Right renal pelvis (tissue), 4 donors: ENCODE data around the gene RNF121. TPM values are rescaled to one million over a fixed set of nuclear protein-coding genes. Genes with fewer than 3 reads are reported as not detected.

Experiments
- DNase-seq, 4 donors: peaks; one replicate each; pipeline ENCODE4 v3.0.0-alpha.2; 2013; ENCODE audit warnings: low read depth in 4 of 4, low spot score in 3 of 4, missing footprints in 1 of 4
- polyA plus RNA-seq, 4 donors: library from polyadenylated mRNA; unstranded; fragments of 120-200 nt; gene quantifications; one replicate each; pipeline ENCODE4 v1.2.1, GENCODE V29; 2013; ENCODE audit not compliant: insufficient read length in 4 of 4

The RNF121 gene
- polyA plus RNA-seq, 4 donors, result 38.7 to 42.7 (median 39.6) TPM

GRCh38 chr11:72003776-72004171, 74.9 kb downstream of the RNF121 start:
- no peak for DNase-seq

GRCh38 chr11:72004515-72005346, 75.9 kb downstream of the RNF121 start:
- DNase-seq, result no peak

DNA sequence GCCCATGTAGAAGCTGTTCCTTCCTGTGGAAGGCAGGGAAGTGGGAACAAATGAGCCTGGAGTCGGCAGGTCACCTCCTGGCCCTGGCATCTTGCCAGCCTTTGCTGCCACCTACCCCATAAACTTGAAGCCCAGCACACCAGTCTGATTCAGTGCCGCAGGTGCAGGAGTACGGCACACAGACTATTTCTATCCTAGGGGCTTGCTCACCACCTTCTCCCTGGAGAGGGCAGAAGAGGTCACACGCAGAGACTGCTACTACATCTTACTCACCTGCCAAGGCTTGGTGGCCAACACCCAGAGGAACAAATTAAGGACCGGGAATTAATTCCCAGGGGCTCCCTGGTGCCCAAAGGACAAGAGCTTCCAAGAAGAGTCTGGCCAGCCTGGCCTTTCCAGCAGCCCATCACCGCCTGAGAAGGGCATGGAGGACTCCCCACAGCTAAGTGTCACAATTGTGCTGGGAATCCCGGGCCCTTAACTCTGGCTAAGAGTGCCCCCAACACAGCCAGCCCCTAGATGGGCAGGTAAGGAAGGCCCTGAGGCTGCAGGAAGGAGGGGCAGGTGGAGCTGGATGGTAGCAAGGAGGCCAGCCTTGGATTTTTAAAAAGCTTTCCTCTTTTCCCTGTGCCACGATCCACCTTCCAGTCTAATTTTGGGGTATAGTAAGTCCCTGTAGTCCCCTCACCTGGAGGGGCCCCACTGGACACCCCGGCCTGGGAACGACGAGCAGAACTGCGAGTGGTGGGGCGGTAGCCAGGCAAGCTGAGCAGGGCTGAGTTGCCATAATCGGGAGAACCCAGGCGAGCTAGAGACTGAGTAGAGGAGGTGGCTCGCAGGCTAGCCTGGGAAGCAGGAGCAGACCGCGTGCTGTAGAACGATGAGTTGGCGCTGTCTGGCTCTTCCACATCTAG, 76.8 kb downstream of the RNF121 start:
- DNase-seq, result no peak

GRCh38 chr11:72006309-72007088, 77.7 kb downstream of the RNF121 start:
- DNase-seq, result no peak

GRCh38 chr11:72007089-72007476, 78.2 kb downstream of the RNF121 start:
- no peak for DNase-seq

DNA sequence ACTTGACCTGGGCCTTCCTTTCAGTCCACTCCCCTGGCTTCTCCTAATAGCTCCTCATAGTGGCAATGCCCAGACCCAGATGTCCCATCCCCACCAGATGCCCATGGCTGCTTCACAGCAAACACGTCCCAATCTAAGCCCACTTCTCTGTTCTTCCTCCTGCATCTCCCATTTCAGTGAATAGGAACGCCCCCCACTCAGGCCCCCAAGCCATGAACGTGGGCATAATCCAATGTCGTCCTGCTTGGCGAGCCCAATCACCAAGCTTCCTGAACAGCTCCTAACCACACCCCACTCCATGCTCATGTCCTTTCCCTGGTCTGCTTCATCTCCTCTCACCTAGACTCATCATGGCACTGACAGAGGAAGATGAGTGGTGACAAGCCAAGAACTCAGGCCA, 78.7 kb downstream of the RNF121 start:
- no peak for DNase-seq

DNA sequence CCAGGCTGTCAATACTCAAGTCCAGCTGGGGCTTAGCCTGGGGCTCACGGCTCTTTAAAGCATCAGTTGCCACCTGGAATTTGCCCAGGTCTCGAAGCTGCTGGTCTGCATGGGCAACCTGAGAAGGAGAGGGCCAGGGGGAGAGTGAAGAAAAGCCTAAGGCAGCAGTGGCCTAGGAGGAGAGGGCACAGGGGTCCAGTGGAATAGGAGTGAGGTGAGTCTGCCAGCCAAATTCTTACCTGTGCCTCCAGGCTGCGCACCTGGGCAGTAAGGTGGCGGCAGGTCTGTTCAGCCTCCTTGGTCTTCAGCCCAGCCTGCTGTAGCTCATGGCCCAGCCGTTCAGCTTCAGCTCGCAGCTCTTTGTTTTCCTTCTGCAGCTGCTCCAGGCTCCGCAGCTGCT, 79.9 kb downstream of the RNF121 start:
- no peak for DNase-seq

DNA sequence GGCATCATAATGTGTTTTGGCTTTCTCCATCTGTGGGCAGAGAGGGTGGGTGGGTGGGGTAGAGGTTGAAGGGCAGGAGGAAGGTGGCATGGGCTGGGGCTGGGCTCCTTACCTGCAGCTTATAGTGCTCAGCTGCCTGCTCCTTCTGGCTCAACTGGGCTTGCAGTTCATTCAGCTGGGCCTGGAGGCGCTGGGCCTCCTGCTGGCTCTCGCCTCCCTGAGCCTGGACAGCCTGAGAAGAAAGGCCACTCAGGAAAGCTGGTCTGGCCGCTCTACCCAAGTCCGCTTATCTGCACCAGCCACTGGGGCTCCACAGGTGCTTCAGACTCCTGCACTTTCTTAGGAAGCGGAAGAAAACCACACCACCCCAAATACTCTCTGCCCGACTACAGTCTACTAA, 80.3 kb downstream of the RNF121 start:
- no peak for DNase-seq

DNA sequence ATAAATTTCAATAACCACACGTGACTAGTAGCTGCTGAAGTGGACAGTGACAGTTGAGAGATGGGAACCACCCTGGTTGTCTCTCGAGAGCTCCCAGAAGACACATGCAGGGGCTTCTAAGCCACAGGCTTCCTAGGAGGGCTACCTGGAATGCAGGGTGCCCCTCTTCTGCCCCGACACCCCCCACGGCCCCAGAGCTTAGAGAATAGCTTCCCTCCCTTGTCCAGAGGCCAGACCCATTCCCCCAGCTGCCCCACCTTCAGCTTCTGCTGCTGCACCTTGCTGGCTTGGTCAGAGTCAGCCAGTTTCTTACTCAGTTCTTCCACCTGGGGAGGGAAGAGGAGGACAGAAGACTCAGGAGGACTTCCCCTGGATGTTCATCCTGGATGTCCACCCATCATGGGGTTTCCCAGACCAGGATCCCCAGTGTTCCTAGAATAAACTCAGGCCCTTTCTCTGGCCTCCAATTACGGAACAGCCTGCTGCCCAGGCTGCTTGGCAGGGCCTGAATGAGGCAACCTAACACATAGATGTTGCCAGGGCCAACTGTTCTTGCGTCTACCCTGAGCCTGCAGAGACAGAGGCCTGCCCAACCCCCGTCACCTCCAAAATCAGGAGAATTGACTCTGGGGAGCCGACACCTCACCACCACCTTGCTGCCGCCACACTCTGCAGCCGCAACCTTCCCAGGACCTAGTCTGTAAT, 81.8 kb downstream of the RNF121 start:
- no peak for DNase-seq

DNA sequence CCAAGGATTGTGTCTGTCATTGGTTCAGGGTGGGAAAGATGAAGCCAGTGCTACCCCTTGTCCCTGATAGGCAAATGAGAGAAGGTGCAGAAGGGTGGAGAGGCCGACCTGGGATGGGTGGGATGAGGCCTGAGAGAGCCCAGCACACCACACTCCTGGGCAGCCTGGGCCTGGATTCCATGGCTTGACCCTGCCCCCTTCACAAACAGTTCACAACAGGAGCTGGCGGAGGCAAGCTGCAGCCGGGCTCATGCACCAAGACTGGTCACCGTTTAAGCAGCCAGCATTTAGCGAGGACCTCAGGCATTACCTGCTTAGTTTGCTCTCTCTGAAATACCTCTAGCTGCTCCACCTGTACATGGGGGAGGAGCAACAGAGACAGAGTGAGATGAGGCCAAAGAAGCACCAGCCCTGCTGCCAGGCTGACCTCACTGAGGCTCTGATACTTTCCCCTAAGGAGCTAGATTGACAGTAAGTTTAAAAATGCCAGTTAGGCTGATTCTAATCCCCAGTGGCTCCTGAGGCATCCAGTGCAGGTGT, 83.3 kb downstream of the RNF121 start:
- DNase-seq, result no peak

- DNase-seq, result no peak
These were observed 84.3 kb downstream of the RNF121 start for GRCh38 chr11:72012897-72013721.

DNA sequence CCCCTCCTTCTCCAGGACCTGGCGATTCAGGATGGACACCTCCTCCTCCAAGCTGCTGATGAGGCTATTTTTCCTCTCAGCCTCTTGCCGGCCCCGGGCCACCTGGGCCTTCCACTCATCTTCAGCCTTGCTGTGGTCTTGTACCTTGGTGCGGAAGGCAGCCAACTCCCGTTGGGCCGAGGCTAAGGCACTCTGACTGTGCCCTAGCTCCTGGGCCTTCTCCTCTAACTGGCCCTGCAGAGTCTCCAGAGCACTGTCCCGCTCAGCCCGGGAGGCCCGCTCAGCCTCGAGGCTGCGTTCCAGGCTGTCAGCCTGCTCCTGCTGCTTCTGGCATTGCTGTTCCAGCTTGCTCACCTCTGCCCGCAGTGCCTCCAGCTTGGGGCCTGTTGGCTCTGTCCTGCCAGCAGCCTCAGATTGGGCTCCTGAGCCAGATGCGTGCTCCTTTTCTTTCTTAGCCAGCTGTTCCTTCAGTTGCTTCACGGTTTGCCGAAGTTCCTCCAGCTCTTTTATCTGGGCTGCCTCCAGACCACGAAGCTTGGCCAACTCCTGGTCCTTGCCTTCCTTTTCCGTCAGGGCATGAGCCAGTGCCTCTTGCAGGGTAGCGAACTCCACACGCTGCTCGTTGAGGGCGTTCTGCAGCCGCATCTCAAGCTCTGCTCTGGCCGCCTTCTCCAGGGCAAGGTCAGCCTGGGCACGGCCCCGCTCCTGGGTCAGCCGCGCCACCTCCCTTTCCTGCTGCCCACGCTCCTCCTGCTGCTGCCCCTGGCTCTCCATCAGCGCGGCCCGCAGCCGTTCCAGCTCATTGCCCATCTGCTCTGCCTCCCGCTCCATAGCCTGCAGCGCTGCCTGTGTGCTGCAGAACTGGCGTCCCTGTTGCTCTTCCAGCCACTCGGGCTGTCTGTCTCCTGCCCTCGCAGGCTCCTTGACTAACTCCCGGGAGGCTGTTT, 85.2 kb downstream of the RNF121 start:
- DNase-seq, result no peak

DNA sequence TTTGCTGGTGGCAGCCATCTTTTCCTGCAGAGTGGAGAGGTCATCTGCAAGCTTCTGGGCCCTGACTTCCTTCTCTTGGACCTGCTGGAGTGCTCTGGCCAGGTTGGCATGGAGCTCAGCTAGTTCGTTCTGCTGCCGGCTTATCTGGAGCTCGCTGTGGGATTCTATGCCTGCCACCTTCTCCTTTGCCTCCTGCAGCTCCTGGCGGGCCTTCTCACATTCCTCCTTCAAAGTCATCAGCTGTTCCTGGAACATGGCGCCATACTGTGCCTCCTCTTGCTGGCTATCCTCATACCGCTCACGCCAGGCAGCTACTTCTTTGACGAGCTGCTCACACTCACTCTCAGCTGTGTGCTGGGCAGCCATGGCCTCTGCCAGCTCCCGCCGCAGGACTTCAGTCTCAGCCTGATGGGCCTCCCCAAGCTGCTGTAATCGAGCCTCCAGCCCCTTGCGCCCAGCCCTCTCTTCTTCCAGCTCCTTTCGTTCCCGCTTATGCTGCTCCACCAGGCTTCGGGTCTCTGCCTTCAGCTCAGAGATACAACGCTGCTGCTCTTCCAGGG, 86.0 kb downstream of the RNF121 start:
- no peak for DNase-seq

DNA sequence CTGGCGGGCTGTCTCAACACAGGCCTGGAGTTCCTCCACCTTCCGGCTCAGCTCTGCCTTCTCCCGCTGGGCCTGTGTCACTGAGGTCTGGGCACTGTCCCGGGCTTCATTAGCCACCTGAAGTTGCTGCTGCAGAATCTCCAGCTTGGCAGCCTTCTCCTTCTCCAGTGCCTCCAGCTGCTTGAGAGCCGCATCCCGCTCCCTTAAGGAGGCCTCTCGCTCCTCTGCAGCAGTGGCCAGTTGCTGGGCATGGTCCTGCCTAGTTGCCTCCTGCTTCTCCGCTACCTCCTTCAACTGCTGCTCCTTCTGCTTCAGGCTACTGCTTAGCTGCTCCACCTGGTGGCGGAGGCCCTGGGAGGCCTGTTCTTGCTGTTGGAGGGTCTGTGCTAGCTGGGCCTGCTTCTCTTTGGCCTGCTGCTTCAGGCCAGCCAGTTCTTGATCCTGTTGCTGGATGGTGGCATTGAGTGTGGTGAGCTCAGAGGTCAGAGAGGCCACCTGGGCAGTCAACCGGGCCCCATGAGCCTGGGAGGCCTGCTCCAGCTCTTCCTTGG, 86.7 kb downstream of the RNF121 start:
- no peak for DNase-seq

DNA sequence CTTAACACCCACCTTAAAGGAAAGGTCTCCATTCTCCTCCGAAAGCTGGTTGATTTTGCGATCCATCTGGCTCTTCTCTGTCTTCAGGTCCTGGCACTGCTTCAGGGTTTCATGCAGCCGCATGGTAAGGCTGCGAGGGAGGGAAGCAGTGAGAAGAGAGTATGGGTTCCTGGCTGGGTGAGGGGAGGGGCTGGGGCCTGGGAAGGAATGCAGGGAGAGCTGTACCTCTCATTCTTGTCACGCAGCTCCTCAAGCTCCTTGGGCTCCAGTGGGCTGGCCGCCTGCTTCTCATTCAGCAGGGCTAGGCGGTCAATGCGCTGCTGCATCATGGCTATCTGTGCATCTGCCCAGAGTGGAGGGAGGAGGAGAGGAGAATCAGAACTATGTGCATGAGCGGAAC, 89.3 kb downstream of the RNF121 start:
- DNase-seq, result no peak

- no peak for DNase-seq
These were observed 94.5 kb downstream of the RNF121 start for GRCh38 chr11:72023335-72023734.

- no peak for DNase-seq
These were observed 95.4 kb downstream of the RNF121 start for GRCh38 chr11:72024069-72024754.
